ENCODE results near the gene BRWD1. TPM values are rescaled to one million over a fixed set of nuclear protein-coding genes. Genes with fewer than 3 reads are reported as not detected.

The BRWD1 gene
- total RNA-seq, 4 donors from 2014 or later = 60.3 to 74.4 (median 68.7) TPM

- TF ChIP-seq CTCF (IDR thresholded peaks at IDR 0.05; ENCODE audit: low read depth) = no peak
Observed at GRCh38 chr21:39142972-39143371, 170.5 kb downstream of the BRWD1 start.

- TF ChIP-seq CTCF (IDR thresholded peaks at IDR 0.05; ENCODE audit: low read depth) = no peak
Observed at GRCh38 chr21:39141502-39141901, 171.9 kb downstream of the BRWD1 start.

- TF ChIP-seq CTCF (IDR thresholded peaks at IDR 0.05; ENCODE audit: low read depth) = no peak
Observed at GRCh38 chr21:39137248-39138178, 175.9 kb downstream of the BRWD1 start.

GRCh38 chr21:39136711-39137110, 176.7 kb downstream of the BRWD1 start:
- no peak for TF ChIP-seq CTCF (IDR thresholded peaks at IDR 0.05; ENCODE audit: low read depth)

- TF ChIP-seq CTCF (IDR thresholded peaks at IDR 0.05; ENCODE audit: low read depth) = no peak
Observed at GRCh38 chr21:39134288-39134810, 179.1 kb downstream of the BRWD1 start.

Small RNA genes within 50 kb of the gene (small RNA-seq; reads per million reads assigned to genes)
- gene RF00019 = 0.49 reads per million

Other genes with a start within 250 kb of the BRWD1 start
- gene PSMG1, start 130.2 kb downstream of the BRWD1 start, total RNA-seq = 10 to 100 TPM in 3 of 4 donors, 1 to 10 TPM in 1; 8.9 to 40.6 (median 21.0) TPM
- gene HMGN1, start 35.5 kb upstream of the BRWD1 start, total RNA-seq = 10 to 100 TPM; 41.6 to 85.0 (median 57.6) TPM
- gene LCA5L, start 132.1 kb upstream of the BRWD1 start, total RNA-seq = 1 to 10 TPM in 1 of 4 donors, under 1 TPM in 3; 0.33 to 2.1 (median 0.50) TPM
- gene SH3BGR, start 138.3 kb upstream of the BRWD1 start, total RNA-seq = 1 to 10 TPM in 3 of 4 donors, not detected in 1; 1.1 to 6.6 (median 5.1) TPM

Data from subcutaneous adipose tissue (tissue), 4 donors.